DMS153 treated with DMSO at 0.1 percent for 48 hours (cell line): Measurements from ENCODE around the gene CPNE6.

Experiments
- DNase-seq: peaks from one replicate; lab custom pipeline; 2025; ENCODE audit not compliant: unreplicated experiment; lab: John Stamatoyannopoulos, UW

The CPNE6 gene

DNA sequence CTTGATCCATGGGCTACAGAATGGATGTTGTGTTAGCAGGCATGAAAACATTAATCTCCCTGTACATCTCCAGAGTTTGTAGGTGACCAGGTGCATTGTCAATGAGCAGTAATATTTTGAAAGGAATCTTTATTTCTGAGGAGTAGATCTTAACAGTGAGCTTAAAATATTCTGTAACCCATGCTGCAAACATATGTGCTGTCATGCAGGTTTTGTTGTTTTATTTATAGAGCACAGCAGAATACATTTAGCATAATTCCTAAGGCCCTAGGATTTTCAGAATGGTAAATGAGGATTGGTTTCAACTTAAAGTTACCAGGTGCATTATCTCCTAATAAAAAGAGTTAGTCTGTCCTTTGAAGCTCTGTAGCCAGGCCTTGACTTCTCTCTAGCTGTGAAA is 55.6 kb downstream of the CPNE6 start:
- DNase-seq, result no peak

DNA sequence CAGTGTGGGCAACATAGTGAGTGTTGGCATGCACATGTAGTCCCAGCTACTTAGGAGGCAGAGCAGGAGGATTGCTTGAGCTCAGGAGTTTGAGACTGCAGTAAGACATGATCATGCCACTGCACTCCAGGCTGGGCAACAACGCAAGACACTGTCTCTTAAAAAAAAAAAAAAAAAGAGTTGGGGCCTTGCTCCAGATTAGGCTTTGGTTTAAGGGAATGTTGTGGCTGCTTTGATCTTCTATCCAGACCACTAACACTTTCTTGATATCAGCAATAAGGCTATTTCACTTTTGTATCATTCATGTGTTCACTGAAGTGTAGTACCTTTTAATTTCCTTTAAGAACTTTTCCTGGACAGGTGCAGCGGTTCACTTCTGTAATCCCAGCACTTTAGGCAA is 56.3 kb downstream of the CPNE6 start:
- DNase-seq, result no peak
